Body of pancreas (tissue), 4 donors: ENCODE data around the gene KIRREL3. TPM values are rescaled to one million over a fixed set of nuclear protein-coding genes. Genes with fewer than 3 reads are reported as not detected.

Experiments used
- ATAC-seq: fragments of 150-250 bp; one replicate; pipeline ENCODE4 v1.9.1; 2016
- DNase-seq, 4 donors: peaks; one replicate each; pipeline ENCODE4 v3.0.0-alpha.2; 2019
- H3K27ac ChIP-seq, 4 donors: fragments of 200-600 bp; sonication (generic); 1 replicate in 3 of 4; 2 replicates in 1 of 4; pipeline versions ENCODE4 v1.5.1 to v1.6.1; 2016 to 2019; ENCODE audit warnings: mild to moderate bottlenecking in 1 of 4, mixed read lengths in 1 of 4, moderate library complexity in 1 of 4
- H3K27me3 ChIP-seq, 2 donors: fragments of 200-600 bp; sonication (generic); one replicate each; pipeline ENCODE4 v1.6.0; 2016; ENCODE audit warnings: mild to moderate bottlenecking in 1 of 2
- H3K36me3 ChIP-seq, 2 donors: fragments of 200-600 bp; sonication (generic); replicated peaks in 1 of 2; 2 replicates each; pipeline ENCODE4 v1.5.1; 2016; ENCODE audit warnings: low read depth in 2 of 2; ENCODE audit not compliant: insufficient read depth in 1 of 2
- H3K4me1 ChIP-seq: fragments of 200-600 bp; sonication (generic); one replicate; pipeline ENCODE4 v1.6.0; 2016
- H3K4me3 ChIP-seq, 2 donors: fragments of 200-600 bp; sonication (generic); 1 replicate in 1 of 2; 2 replicates in 1 of 2; pipeline ENCODE4 v1.5.1; 2016 to 2019
- H3K9me3 ChIP-seq, 3 donors: fragments of 200-600 bp; sonication (generic); 1 replicate in 2 of 3; 2 replicates in 1 of 3; pipeline ENCODE4 v1.5.1; 2016
- POLR2A ChIP-seq, 3 donors: fragments of 450-650 bp; IDR thresholded peaks; one replicate each; pipeline ENCODE4 v1.6.1; 2016; ENCODE audit warnings: antibody characterized with exemption in 3 of 3, mild to moderate bottlenecking in 2 of 3
- WGBS, 2 donors: methylation state at CpG; one replicate each; pipeline ENCODE4 v1.1.5; 2017; 5-methylcytosine and 5-hydroxymethylcytosine counted together
- intact Hi-C: fragments of 100-400 bp; cut with DNase I; formaldehyde crosslinking; loops from one replicate; pipeline ENCODE4 v1.15.1; 2023
- total RNA-seq, 2 donors: library from RNA; depleted of rRNA; stranded (reverse); fragments of >200 nt; gene quantifications; one replicate each; pipeline ENCODE4 v1.1.0, GENCODE V29; 2016
- TF ChIP-seq, protein P1 (sequence below), 7 experiments: fragments of 450-650 bp in 4 of 7; fragments of 200-600 bp in 3 of 7; sonication (generic) in 3 of 7; IDR thresholded peaks; one replicate each; pipeline ENCODE4 v1.5.1; 2016 to 2019; ENCODE audit warnings: antibody characterized with exemption in 7 of 7

KIRREL3 gene
- total RNA-seq, 2 donors from 2014 or later, result 0.26 TPM; not detected in 1

DNA sequence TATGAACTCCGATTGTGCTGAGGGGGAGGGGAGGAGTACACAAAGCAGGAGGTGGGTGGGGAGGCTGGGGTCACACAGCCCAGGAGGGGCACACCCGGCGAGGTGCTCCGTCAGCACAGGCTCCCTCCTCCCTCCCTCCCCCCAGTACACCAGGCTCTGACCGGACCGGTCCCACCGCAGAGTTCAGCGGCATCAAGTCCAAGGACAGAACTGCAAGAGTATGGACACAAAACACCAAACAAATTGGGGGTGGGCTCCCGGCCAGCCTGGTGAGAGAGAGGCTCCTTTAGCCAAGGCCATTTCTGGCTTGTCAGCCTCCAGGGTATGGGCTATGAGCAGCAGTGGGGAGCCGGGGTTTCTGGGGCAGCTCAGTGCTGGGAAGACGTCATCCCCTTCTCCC is 576.8 kb downstream of the KIRREL3 start:
- H3K27ac ChIP-seq, result no peak overlapping the region
- DNase-seq, result no peak
- H3K36me3 ChIP-seq, result no peaks in the 10 kb centered on the region
- TF ChIP-seq, protein P1, sequence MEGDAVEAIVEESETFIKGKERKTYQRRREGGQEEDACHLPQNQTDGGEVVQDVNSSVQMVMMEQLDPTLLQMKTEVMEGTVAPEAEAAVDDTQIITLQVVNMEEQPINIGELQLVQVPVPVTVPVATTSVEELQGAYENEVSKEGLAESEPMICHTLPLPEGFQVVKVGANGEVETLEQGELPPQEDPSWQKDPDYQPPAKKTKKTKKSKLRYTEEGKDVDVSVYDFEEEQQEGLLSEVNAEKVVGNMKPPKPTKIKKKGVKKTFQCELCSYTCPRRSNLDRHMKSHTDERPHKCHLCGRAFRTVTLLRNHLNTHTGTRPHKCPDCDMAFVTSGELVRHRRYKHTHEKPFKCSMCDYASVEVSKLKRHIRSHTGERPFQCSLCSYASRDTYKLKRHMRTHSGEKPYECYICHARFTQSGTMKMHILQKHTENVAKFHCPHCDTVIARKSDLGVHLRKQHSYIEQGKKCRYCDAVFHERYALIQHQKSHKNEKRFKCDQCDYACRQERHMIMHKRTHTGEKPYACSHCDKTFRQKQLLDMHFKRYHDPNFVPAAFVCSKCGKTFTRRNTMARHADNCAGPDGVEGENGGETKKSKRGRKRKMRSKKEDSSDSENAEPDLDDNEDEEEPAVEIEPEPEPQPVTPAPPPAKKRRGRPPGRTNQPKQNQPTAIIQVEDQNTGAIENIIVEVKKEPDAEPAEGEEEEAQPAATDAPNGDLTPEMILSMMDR (IDR thresholded peaks at IDR 0.05), result no peak
- no peak for TF ChIP-seq POLR2A (IDR thresholded peaks at IDR 0.05)
- no peaks in the 10 kb centered on the region for H3K27me3 ChIP-seq
- 13 to 34% methylated on average over 6 to 10 of the region's 11 CpGs for WGBS, 2 donors
- no peak overlapping the region for H3K4me3 ChIP-seq
- intact Hi-C loops, result no loop called here
- H3K9me3 ChIP-seq, result no peaks in the 10 kb centered on the region
- ATAC-seq, result no peak
- H3K4me1 ChIP-seq, result peaks cover 12% of the 10 kb centered on the region

DNA sequence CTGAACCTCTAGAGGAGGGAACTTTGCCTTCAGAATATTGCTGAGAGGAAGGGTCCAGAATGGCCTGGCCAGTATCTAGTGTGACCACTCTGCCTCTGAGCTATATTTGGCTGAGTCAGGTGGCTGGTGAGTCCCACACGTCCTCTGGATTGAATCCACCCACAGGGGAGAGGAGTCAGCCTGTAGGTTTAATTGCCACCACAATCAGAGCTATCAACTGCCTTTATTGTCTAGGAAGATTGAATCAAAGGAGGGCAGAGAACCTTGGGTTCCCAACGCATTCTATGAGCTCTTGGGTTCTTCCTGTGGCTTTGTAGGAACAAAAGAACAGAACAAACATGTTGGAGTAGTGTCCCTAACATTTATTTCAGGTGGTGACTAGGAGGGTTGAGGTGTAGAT is 577.4 kb downstream of the KIRREL3 start:
- peaks cover 12% of the 10 kb centered on the region for H3K4me1 ChIP-seq
- intact Hi-C loops, result no loop called here
- no peak for TF ChIP-seq POLR2A (IDR thresholded peaks at IDR 0.05)
- TF ChIP-seq, protein P1 (IDR thresholded peaks at IDR 0.05), result no peak
- no peak overlapping the region for H3K4me3 ChIP-seq
- H3K9me3 ChIP-seq, result no peaks in the 10 kb centered on the region
- H3K27me3 ChIP-seq, result no peaks in the 10 kb centered on the region
- no peak for DNase-seq
- no peaks in the 10 kb centered on the region for H3K36me3 ChIP-seq
- WGBS, 2 donors, result 33 to 45% methylated on average over 2 of the region's 2 CpGs
- no peak overlapping the region for H3K27ac ChIP-seq
- no peak for ATAC-seq

DNA sequence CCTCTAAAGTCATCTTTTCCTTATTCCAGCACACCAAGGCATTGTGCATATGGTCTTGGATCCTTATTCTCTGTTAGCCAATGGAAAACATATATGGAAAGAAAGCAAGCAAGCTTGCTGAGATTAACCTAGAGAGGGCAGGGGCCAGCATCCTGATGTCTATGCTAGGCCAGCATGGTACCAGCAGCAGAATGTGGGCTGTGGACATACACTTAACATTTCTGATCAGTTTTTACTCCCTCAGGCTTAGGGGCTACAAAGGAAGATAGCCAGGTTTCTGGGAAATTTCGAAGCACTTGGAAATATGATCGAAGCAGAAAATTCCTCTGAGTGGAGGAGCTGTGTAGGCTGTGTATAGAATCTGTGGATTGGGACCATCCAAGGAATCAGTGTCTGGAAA is 578.1 kb downstream of the KIRREL3 start:
- Histone ChIP-seq H3K36me3 (no peaks in the 10 kb centered on the region), H3K4me3 (no peak overlapping the region), H3K27me3 (no peaks in the 10 kb centered on the region), H3K4me1 (peaks cover 13% of the 10 kb centered on the region), H3K9me3 (no peaks in the 10 kb centered on the region), H3K27ac (no peak overlapping the region)
- intact Hi-C loops, result no loop called here
- DNase-seq (no peak), ATAC-seq (no peak)
- 66 to 71% methylated on average over 2 of the region's 2 CpGs for whole genome bisulfite sequencing, 2 donors
- TF ChIP-seq, protein P1 (IDR thresholded peaks at IDR 0.05), result no peak
- TF ChIP-seq POLR2A (IDR thresholded peaks at IDR 0.05), result no peak

DNA sequence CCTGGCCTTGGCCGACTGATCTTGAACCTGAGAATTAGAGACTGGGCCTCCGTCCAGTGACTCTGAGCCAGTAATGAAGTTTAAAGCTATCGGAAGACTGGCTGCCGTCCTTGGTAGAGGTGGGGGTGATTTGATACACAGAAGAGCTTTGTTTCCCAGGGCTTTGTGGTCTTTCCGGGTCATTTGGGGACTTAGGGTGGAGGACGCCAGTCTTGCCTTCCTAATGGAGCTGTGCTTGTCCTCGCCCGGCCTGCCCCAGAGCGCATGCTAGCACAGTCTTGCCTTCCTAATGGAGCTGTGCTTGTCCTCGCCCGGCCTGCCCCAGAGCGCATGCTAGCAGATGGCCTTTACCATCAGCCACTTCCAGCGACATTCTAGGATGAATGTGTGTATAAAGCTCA is 579.3 kb downstream of the KIRREL3 start:
- whole genome bisulfite sequencing, 2 donors, result 48 to 63% methylated on average over 8 to 13 of the region's 13 CpGs
- TF ChIP-seq POLR2A (IDR thresholded peaks at IDR 0.05), result no peak
- TF ChIP-seq, protein P1 (IDR thresholded peaks at IDR 0.05), result no peak
- Histone ChIP-seq H3K9me3 (no peaks in the 10 kb centered on the region), H3K4me1 (peaks cover 25% of the 10 kb centered on the region), H3K4me3 (no peak overlapping the region), H3K36me3 (no peaks in the 10 kb centered on the region), H3K27me3 (no peaks in the 10 kb centered on the region), H3K27ac (peak overlapping the region in 2 of 4 donors; percentile 34 to 47)
- intact Hi-C loops, result no loop called here
- peak in 2 of 4 donors; percentile 26 to 38 for DNase-seq
- no peak for ATAC-seq

DNA sequence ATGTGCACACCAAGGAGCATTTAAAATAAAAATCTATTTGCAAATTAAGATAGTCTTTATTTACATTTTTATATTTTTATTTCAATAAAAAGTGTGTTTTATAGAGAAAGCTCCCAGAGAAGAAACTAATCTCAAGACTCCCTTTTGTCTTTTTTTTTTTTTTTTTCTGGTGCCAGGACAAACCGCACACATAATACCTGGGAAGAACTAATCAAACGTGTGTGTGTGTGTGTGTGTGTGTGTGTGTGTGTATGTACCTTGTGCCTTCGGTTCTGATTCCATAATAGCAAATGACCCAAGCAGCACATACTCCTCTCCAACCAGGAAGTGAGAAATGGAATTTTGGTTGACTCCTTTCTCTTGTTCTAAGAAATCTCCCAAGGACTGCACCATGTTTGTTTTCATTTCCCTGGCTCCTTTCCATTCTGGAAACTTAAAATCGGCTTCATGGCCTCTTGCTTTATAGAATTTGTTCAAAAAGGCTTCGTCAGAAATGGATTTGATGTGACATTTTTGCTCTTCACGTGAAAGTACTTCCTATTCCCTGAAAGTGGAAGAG is 579.8 kb downstream of the KIRREL3 start:
- DNase-seq (no peak), ATAC-seq (no peak)
- 28 to 34% methylated on average over 6 of the region's 6 CpGs for WGBS, 2 donors
- peaks cover 30% of the 10 kb centered on the region for H3K4me1 ChIP-seq
- no peaks in the 10 kb centered on the region for H3K36me3 ChIP-seq
- TF ChIP-seq POLR2A (IDR thresholded peaks at IDR 0.05), result no peak
- TF ChIP-seq, protein P1 (IDR thresholded peaks at IDR 0.05), result no peak
- no peaks in the 10 kb centered on the region for H3K9me3 ChIP-seq
- no peak overlapping the region for H3K4me3 ChIP-seq
- H3K27ac ChIP-seq, result peak overlapping the region in 2 of 4 donors; percentile 34 to 47
- H3K27me3 ChIP-seq, result no peaks in the 10 kb centered on the region
- intact Hi-C loops, result no loop called here
